Stimulated activated naive CD8-positive, alpha-beta T cell treated with anti-CD3 and anti-CD28 coated beads, Interleukin-15, amount 100 ng/mL, for 72 hours (primary cell): Measurements from ENCODE around the gene SNIP1.
"Not testable (repeated sequence)": the region's sequence is repeated elsewhere in the genome, so short reads cannot be mapped to it uniquely, and the experiment has no call there.

Source experiments
- ATAC-seq: fragments of 150-1000 bp; cut with Tn5 transposase; 2 replicates; pipeline ENCODE4 v1.10.0; 2021; ENCODE audit warnings: mild to moderate bottlenecking, moderate library complexity
- DNase-seq, 2 donors: peaks; one replicate each; pipeline ENCODE4 v3.0.0; 2021 to 2022
- H3K27ac Mint-ChIP-seq, 2 donors: one replicate each; pipeline ENCODE4 v1.8.0; 2022; ENCODE audit warnings: mild to moderate bottlenecking in 2 of 2, mixed read lengths in 2 of 2, moderate library complexity in 2 of 2
- H3K27me3 Mint-ChIP-seq: one replicate; pipeline ENCODE4 v1.8.0; 2022; ENCODE audit warnings: mixed read lengths
- H3K4me1 Mint-ChIP-seq: one replicate; pipeline ENCODE4 v1.8.0; 2022; ENCODE audit warnings: mild to moderate bottlenecking, mixed read lengths
- H3K4me3 Mint-ChIP-seq, 2 donors: one replicate each; pipeline ENCODE4 v1.8.0; 2022; ENCODE audit warnings: mild to moderate bottlenecking in 2 of 2, mixed read lengths in 2 of 2, moderate library complexity in 1 of 2
- H3K9me3 Mint-ChIP-seq, 2 donors: one replicate each; pipeline ENCODE4 v1.8.0; 2022; ENCODE audit warnings: mixed read lengths in 2 of 2

The SNIP1 gene, protein sequence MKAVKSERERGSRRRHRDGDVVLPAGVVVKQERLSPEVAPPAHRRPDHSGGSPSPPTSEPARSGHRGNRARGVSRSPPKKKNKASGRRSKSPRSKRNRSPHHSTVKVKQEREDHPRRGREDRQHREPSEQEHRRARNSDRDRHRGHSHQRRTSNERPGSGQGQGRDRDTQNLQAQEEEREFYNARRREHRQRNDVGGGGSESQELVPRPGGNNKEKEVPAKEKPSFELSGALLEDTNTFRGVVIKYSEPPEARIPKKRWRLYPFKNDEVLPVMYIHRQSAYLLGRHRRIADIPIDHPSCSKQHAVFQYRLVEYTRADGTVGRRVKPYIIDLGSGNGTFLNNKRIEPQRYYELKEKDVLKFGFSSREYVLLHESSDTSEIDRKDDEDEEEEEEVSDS

DNA sequence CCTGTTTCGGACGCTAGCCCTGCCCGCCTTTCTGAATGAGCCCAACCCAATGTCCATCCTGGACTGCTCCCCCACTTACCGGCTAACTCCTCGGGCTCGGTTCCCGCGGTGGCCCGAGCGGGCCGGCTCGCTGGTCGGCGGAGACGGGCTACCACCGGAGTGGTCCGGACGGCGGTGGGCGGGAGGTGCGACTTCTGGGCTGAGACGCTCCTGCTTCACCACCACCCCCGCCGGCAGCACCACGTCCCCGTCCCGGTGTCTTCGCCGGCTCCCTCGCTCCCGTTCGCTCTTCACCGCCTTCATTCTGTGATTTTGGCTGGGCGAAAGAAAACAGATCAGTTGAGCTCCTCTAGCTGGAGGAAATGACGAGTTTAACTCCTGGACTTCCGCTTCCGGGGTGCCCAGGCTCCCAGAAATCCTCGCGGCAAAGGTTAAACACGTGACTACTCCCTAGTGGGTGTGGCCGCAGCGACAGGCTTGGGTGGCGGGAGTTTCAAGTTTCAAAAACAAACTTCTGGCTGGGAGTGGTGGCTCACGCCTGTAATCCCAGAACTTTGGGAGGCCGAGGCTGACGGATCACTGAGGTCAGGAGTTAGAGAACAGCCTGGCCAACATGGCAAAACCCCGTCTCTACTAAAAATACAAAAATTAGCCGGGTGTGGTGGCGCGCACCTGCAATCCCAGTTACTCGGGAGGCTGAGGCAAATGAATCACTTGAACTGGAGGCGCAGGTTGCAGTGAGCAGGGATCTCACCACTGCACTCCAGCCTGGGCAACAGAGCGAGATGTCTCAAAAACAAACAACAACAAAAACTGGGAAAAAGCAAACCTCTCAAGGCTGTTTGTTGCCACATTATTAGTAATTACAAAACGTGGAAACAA lies at the start of gene SNIP1:
SNIP1 (minus strand) TSS at position 367 of the 882 bp plus-strand sequence; CDS start at position 303, 64 bp downstream.
- peak within 1 kb of the TSS; percentile 95 to 96 for H3K4me3 Mint-ChIP-seq
- ATAC-seq (peak; percentile 97), DNase-seq (peak; percentile 80 to 89)
- H3K27me3 Mint-ChIP-seq, result no peaks in the 10 kb centered on the region
- H3K9me3 Mint-ChIP-seq, result no peaks in the 10 kb centered on the region
- peaks cover 52% of the 10 kb centered on the region for H3K4me1 Mint-ChIP-seq
- peak within 1 kb of the TSS; percentile 95 to 99 for H3K27ac Mint-ChIP-seq

DNA sequence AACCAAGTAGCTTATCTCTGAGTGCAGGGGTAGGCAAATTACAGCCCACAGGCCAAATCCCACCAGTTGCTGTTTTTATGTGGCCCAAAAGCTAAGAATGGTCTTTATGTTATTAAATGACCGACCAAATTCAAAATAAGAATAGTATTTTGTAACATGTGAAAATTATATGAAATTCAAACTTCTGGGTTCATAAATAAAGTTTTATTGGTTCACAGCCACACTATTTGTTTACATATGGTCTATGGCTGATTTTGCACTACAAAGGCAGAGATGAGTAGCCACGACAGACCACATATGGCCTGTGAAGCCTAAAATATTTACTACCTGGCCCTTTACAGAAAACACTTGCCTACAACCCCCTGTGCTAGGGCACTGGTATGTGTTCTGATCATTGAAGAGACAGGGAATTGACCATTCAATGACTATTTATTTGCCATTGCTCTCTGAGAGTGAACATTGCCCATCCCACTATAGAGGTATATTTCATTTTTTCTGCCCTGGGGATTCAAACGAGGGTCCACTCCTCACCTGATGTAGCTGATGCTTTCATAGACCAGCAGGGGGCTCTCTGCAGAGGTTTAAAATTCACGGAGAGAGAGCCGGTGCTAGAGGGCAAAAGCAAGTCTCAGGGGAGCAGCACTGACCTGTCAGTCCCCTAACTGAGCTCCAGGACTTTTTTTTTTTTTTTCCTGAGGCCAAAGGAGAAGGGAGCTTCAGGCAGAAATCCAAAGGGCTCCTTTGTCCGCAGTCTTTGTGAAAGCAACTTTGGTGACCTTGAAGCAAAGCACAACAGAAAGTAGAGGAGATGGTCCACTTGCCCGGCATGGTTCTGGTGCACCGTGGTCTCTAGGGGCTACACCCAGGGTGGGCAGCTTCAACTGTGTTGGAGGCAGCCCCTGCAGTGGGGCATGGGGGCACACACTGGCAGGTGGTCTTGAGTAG lies 48.9 kb upstream of the SNIP1 start:
- Mint-ChIP-seq H3K27me3 (peaks cover 22% of the 10 kb centered on the region), H3K27ac (no peak overlapping the region), H3K4me1 (peaks cover 6% of the 10 kb centered on the region), H3K4me3 (peak overlapping the region in 1 of 2 donors; percentile 26), H3K9me3 (no peaks in the 10 kb centered on the region)
- DNase-seq (peak; percentile 24 to 37), ATAC-seq (peak; percentile 75)

DNA sequence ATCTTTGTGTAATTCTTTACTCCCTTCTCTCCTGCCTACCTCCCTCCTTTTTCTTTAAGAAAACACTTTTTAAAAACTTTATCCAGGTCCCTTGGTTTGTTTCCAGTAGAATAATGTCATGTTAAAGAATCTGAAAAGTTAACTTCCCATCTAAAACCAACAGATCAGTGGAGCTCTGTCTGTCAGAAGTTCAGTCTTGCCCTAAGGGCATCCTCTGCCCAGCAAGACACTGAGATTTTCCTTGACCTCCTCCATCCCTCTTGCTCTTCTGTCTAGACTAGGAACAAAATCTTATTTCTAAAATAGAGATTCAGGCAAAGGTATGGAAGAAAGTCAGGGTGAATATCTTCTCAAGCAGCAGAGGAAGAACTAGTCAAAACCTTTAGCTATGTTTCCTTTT lies 47.3 kb upstream of the SNIP1 start:
- H3K27ac Mint-ChIP-seq, result no peak overlapping the region
- peaks cover 10% of the 10 kb centered on the region for H3K4me1 Mint-ChIP-seq
- no peaks in the 10 kb centered on the region for H3K9me3 Mint-ChIP-seq
- H3K4me3 Mint-ChIP-seq, result no peak overlapping the region
- H3K27me3 Mint-ChIP-seq, result peaks cover 22% of the 10 kb centered on the region
- ATAC-seq (no peak), DNase-seq (no peak)

DNA sequence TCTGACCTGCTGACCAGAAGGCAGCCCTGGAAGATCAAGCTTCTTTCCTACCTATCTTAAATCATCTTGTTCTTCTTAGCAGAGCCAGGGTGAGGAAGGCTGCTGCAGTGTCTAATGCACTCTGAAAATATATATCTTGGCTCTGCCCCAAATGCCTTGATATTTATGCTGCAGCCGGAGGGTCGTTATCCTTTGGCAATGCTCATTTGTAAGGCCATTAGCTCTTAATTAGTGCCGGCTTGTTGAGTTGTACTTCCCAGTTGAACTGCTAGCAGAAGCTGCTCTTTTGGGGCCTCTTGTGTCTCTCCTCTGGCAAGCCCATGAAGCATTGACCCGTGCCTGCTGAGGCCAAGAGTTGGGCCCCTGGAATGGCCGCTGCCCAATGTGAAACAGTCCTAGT lies 45.8 kb upstream of the SNIP1 start:
- no peak overlapping the region for H3K4me3 Mint-ChIP-seq
- H3K27me3 Mint-ChIP-seq, result peaks cover 20% of the 10 kb centered on the region
- H3K27ac Mint-ChIP-seq, result no peak overlapping the region
- H3K9me3 Mint-ChIP-seq, result no peaks in the 10 kb centered on the region
- DNase-seq (no peak), ATAC-seq (no peak)
- H3K4me1 Mint-ChIP-seq, result peaks cover 14% of the 10 kb centered on the region

DNA sequence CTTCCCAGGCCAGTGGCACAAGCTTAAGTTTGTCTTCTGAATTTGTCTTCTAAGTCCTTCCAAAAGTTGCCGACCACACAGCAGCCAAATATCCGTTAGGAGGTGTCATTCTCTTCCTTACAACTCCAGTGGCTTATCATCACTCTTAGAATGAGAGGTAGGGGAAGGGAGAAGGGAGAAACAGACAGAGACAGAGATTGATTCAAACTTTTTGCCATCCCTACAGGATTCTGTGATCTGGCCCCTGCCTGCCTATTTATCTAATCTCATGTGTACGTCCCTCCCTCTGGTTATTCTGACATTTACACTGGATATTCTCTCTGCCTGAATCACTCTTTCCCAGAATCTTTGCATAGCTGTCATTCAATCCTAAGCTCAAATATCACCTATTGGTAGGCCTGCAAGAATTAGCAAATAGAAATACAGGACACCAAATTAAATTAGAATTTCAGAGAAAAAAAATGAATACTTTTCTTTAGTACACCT lies 42.1 kb upstream of the SNIP1 start:
- peak overlapping the region; percentile 97 to 98 for H3K27ac Mint-ChIP-seq
- H3K9me3 Mint-ChIP-seq, result no peaks in the 10 kb centered on the region
- H3K27me3 Mint-ChIP-seq, result no peaks in the 10 kb centered on the region
- H3K4me3 Mint-ChIP-seq, result peak overlapping the region; percentile 97
- H3K4me1 Mint-ChIP-seq, result peaks cover 29% of the 10 kb centered on the region
- ATAC-seq (peak; percentile 8), DNase-seq (no peak)

DNA sequence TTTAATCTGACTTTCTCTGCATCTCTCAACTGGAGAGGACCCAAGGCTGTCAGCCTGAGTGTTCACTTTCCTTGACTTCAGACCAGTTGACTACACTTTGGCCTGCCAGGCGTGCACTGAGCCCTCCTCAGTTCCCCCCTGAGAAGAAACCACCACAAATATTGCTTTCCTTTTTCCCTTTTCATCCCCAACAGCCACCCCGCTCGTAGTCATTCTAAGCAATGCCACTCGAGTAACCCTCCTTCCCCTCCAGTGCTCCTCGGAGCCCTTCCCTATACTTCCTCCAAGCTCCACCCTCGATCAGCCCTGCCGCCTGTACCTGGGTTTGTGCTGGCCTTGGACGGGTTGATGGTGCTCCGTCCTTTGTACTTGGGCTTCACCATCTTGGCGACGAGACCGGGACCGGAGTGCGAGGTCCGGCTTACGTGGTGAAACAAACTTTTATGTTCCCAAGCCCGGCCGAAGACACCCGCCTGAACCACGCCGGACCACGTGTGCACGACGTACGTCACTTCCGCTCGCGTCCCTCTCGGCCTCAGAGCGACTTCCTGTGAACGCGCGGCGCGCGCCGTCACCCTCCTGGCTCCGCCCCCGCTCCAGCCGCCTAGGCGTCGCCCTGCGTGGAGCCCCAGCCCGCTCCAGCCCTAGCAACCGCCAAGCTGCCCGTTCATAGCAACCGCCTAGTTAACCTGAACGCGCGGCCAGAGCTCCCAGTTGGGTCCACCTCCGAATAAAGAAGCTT lies 41.5 kb upstream of the SNIP1 start, which contains the start of gene GNL2:
GNL2 (minus strand) TSS at position 498 of the 742 bp plus-strand sequence; CDS start at position 383, 115 bp downstream.
- Mint-ChIP-seq H3K4me1 (peaks cover 29% of the 10 kb centered on the region), H3K27ac (peak within 1 kb of the TSS; percentile 97 to 98), H3K9me3 (no peaks in the 10 kb centered on the region), H3K4me3 (peak within 1 kb of the TSS; percentile 97), H3K27me3 (no peaks in the 10 kb centered on the region)
- DNase-seq (peak; percentile 93 to 96), ATAC-seq (peak; percentile 99)

DNA sequence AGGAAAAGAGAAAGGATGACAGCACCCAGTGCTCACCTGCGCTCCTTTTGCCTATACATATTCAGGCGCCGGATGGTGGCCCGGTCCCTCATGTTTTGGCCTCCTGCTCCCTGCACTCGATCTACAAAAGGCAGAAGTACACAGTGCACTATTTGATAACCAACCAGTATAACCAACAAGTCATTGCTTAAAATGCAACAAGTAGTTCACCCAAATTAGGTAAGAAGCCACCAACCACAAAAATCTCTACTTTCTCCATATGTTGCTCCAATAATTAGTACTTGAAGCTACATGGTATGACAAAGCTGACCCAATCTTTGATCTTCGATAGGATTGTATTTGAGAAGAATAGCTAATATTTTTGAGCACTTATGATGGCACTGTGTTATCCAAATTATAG lies 39.6 kb upstream of the SNIP1 start:
- ATAC-seq (no peak), DNase-seq (no peak)
- Mint-ChIP-seq H3K4me1 (peaks cover 29% of the 10 kb centered on the region), H3K4me3 (peak overlapping the region in 1 of 2 donors; percentile 97), H3K9me3 (no peaks in the 10 kb centered on the region), H3K27ac (no peak overlapping the region), H3K27me3 (no peaks in the 10 kb centered on the region)

DNA sequence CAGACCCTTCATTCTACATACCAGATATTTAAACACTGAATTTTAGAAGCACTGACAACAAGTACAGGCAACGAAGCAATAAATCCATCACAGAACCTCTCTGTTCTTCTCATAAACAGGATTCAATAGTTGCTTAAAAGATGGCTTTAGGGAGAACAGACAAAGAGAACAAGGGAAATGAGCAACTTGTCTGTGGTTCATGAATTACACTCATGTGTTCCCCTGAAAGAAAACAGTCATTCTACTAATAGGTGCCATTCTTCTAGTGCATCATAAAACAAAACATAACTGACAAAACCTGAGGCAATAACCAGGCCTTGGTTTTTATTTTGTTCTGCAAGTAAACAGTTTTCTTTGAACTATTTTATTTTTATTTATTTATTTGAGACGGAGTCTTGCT lies 34.8 kb upstream of the SNIP1 start:
- Mint-ChIP-seq H3K4me3 (no peak overlapping the region), H3K27me3 (no peaks in the 10 kb centered on the region), H3K9me3 (no peaks in the 10 kb centered on the region), H3K27ac (peak overlapping the region in 1 of 2 donors; percentile 46), H3K4me1 (peaks cover 20% of the 10 kb centered on the region)
- ATAC-seq (peak; percentile 69), DNase-seq (no peak)

DNA sequence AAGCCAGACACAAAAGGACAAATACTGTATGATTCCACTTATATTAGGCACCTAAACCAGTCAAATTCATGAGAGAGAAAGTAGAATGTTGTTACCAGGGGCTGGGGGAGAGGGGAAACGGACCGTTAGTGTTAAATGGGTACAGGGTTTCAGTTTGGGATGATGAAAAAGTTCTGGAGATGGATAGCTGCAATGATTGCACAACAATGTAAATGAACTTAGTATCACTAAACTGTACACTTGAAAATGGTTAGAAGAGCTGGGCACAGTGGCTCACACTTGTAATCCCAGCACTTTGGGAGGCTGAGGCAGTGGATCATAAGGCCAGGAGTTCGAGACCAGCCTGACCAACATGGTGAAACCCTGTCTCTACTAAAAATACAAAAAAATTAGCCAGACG lies 30.5 kb upstream of the SNIP1 start:
- not testable (repeated sequence) for H3K27me3 Mint-ChIP-seq, ATAC-seq, H3K9me3 Mint-ChIP-seq, H3K4me1 Mint-ChIP-seq, DNase-seq, H3K4me3 Mint-ChIP-seq
- H3K27ac Mint-ChIP-seq, result peak overlapping the region in 1 of 2 donors; percentile 66

DNA sequence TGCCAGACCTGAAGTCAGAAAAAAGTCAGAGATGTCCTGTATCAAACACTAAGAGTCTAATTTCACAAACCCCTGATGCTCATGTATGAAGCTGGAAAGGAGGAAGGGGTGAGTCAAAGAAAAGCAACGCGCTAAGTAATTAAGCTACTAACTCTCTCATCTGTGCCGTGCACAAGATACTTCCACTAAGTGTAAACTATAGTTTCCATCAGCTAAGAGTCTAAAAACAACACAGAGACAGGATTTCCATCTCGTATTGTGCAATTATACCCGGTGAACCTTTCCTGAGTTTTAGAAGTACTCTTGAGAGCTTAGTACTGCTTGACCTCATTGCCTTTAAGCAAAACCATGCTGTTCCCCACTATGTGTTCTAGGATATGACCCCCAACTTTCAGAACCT lies 21.6 kb upstream of the SNIP1 start:
- H3K4me3 Mint-ChIP-seq, result peak overlapping the region in 1 of 2 donors; percentile 65
- ATAC-seq (no peak), DNase-seq (no peak)
- H3K9me3 Mint-ChIP-seq, result no peaks in the 10 kb centered on the region
- H3K27ac Mint-ChIP-seq, result peak overlapping the region in 1 of 2 donors; percentile 75
- no peaks in the 10 kb centered on the region for H3K27me3 Mint-ChIP-seq
- H3K4me1 Mint-ChIP-seq, result peaks cover 62% of the 10 kb centered on the region

DNA sequence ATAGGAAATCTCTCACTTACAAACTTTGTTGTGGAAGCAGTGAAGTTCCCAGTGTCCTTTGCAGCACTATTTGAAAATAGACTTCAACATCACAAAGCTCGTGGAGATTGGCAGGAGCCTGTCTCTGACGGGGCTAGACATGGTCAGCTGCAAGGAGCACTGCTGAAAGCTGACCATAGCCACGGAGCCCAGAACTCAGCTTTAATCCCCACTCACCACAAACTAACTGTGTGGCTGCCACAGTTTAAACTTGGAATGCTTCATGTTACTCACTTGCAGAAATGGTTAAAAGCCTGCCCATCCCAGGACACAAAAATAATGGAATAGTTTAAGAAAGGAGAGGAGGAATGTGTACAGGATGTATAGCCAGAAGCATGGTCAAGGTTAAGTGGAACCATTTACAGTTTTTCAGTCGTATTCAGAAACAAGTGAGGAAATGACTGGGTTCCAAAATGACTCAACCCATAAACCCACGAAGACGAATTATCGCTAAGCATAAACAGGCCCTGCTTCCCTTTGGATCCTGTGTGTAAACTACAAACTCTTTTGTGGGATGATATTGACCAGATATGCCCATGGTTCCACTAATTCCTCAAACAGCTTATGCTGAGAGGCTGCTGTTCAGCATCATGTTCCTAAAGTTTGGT lies 20.9 kb upstream of the SNIP1 start:
- DNase-seq (no peak), ATAC-seq (peak; percentile 44)
- Mint-ChIP-seq H3K4me1 (peaks cover 67% of the 10 kb centered on the region), H3K9me3 (no peaks in the 10 kb centered on the region), H3K4me3 (peak overlapping the region; percentile 3 to 65), H3K27me3 (no peaks in the 10 kb centered on the region), H3K27ac (peak overlapping the region; percentile 77 to 79)

DNA sequence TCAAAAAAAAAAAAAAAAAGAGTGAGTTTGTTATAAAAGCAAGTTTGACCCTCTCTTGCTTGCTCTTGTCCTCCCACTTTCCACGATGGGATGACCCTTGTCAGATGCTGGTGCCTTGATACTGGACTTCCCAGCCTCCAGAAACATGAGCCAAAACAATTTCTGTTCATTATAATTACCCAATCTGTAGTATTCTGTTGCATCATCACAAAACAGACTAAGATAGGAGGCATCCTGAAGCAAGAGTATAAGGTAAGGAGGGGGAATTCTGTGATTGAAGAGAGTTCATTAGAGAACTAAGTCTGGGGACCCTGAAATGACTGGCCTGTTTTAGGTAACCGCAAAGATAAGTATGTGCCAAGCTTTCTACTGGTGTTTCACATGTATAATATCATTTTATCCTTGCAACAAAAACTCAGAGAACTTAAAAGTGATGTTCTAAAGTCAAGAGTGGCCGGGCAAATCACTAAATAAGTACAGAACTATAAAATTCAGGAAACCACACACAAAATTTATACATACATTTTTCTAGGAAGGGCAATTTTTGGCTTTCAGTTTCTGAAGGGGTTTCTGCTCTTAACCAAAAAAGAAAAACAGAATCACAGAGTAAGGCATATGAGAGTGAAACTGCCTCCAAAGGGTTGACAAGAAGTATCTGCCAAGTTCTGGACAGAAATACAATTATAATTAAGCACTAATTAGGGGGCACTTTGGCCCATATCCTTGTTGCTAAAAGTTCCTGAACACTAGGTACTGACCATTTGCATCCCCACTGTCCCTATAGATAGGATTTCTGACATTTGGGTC lies 16.6 kb upstream of the SNIP1 start:
- Mint-ChIP-seq H3K27ac (peak overlapping the region; percentile 77 to 99), H3K4me1 (peaks cover 47% of the 10 kb centered on the region), H3K9me3 (no peaks in the 10 kb centered on the region), H3K27me3 (no peaks in the 10 kb centered on the region), H3K4me3 (peak overlapping the region; percentile 66 to 70)
- ATAC-seq (peak; percentile 77), DNase-seq (no peak)

DNA sequence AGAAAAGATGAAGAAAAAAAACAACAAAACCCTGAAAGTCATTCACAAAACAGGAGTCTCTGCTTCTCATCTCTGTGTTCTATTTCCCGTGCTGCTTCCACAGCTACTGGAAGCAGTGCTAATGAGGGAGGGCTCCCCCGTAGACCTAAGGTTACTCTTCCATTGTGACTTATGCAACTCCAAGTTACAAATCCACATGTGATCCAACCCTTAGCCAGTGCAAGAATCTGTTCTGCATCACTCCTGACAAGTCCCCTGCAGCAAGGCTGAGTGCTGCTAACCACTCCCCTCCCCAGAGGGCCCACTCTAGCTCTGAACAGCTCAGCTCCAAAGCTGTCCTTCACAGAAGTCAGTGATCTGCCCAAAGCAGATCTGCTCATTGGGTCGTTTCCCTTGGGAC lies 12.9 kb upstream of the SNIP1 start:
- no peak for ATAC-seq
- no peak for DNase-seq
- H3K27ac Mint-ChIP-seq, result no peak overlapping the region
- H3K27me3 Mint-ChIP-seq, result no peaks in the 10 kb centered on the region
- peaks cover 18% of the 10 kb centered on the region for H3K4me1 Mint-ChIP-seq
- no peak overlapping the region for H3K4me3 Mint-ChIP-seq
- H3K9me3 Mint-ChIP-seq, result no peaks in the 10 kb centered on the region
